ENCODE data around the gene PPIL6. TPM values are rescaled to one million over a fixed set of nuclear protein-coding genes. Genes with fewer than 3 reads are reported as not detected.

Gene PPIL6
- total RNA-seq, 1 experiment from 2014 or later = 0.61 TPM

DNA sequence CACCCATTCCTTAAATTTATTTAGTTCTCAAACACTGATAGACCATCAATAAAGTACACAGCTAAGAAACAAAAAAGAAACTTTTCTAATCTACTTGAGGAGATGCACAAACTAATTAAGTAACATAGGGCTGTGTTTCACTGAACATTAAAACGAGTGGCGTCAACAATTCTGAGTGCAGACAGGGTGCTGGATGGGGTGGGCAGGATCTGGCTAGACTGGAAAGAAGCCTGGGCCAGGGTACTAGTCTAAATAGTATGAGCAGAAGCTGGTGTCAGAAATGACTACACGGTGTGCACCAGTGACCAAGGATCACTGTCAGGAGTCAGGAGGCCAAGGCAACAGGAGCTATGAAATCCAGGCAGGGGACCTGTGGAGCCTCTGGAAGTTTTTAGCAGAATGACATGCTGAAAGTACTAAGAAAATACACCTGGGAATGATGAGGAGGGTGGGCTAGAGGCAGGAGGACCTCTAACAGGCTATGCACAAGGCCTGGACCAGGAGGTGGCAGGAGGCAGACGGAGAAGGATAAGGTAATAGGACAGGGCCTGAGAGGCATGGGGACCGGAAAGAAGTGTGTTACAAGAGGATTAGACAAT lies 29.3 kb upstream of the PPIL6 start:
- Mint-ChIP-seq H3K27ac (peak overlapping the region; percentile 17; the same call in 1 of the 2 replicates), H3K27me3 (ENCODE audit: low read depth) (no peaks in the 10 kb centered on the region), H3K4me1 (peaks cover 7% of the 10 kb centered on the region), H3K36me3 (peaks cover 93% of the 10 kb centered on the region), H3K4me3 (no peak overlapping the region), H3K9me3 (no peaks in the 10 kb centered on the region)
- CTCF ChIA-PET = interaction anchor here (1.4 kb wide), 1 partner anchor 11 kb away, joined by 5 read pairs; no protein-coding TSS in a partner anchor
- POLR2A ChIA-PET = interaction anchor here (1.2 kb wide), 1 partner anchor 15 kb away, joined by 4 read pairs; no protein-coding TSS in a partner anchor
- ATAC-seq (no peak), DNase-seq (ENCODE audit: low spot score) (no peak)
- TF ChIP-seq USF1 (CRISPR knock-in tag; IDR thresholded peaks at IDR 0.05) (no peak), GTF2I (CRISPR knock-in tag; conservative IDR thresholded peaks at IDR 0.05) (no peak)
- TF ChIP-seq, protein P1, sequence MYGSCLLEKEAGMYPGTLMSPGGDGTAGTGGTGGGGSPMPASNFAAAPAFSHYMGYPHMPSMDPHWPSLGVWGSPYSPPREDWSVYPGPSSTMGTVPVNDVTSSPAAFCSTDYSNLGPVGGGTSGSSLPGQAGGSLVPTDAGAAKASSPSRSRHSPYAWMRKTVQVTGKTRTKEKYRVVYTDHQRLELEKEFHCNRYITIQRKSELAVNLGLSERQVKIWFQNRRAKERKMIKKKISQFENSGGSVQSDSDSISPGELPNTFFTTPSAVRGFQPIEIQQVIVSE (CRISPR knock-in tag; IDR thresholded peaks at IDR 0.05; ENCODE audit: borderline replicate concordance) = no peak

DNA sequence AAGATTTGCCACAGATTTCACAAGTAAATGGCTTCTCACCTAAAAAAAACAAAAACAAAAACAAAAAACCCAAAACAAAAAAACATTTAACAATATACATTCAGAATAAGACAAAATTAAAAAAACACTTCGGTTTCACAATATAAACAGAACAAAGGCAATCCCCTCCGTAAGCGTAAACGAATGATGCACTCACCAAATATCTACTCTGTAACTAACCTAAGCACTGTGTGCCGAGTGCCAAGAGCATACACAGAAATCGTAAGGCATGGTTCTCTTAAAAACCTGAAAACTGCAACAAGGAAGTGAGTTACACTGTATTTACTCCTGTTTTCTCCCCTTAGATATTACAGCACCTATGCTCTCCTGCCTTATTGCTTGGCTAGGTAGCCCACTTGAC lies 27.3 kb upstream of the PPIL6 start:
- no peak for DNase-seq (ENCODE audit: low spot score)
- Mint-ChIP-seq H3K36me3 (peaks cover 92% of the 10 kb centered on the region), H3K27ac (no peak overlapping the region), H3K9me3 (no peaks in the 10 kb centered on the region), H3K4me1 (peaks cover 7% of the 10 kb centered on the region), H3K4me3 (no peak overlapping the region), H3K27me3 (ENCODE audit: low read depth) (no peaks in the 10 kb centered on the region)
- ATAC-seq = no peak
- ChIA-PET CTCF (no interaction called here), POLR2A (no interaction called here)
- TF ChIP-seq MLX (CRISPR knock-in tag; IDR thresholded peaks at IDR 0.05) = no peak
- TF ChIP-seq CREB1 (CRISPR knock-in tag; IDR thresholded peaks at IDR 0.05) = no peak
- TF ChIP-seq FOXP1 (CRISPR knock-in tag; IDR thresholded peaks at IDR 0.05; ENCODE audit: borderline replicate concordance) = no peak
- no peak for TF ChIP-seq HMGA2 (CRISPR knock-in tag; IDR thresholded peaks at IDR 0.05)
- TF ChIP-seq FOXP4 (CRISPR knock-in tag; IDR thresholded peaks at IDR 0.05) = no peak
- TF ChIP-seq SMAD3 (CRISPR knock-in tag; IDR thresholded peaks at IDR 0.05; ENCODE audit: borderline replicate concordance) = no peak
- TF ChIP-seq EMX1 (CRISPR knock-in tag; IDR thresholded peaks at IDR 0.05) = no peak
- TF ChIP-seq, protein P2, sequence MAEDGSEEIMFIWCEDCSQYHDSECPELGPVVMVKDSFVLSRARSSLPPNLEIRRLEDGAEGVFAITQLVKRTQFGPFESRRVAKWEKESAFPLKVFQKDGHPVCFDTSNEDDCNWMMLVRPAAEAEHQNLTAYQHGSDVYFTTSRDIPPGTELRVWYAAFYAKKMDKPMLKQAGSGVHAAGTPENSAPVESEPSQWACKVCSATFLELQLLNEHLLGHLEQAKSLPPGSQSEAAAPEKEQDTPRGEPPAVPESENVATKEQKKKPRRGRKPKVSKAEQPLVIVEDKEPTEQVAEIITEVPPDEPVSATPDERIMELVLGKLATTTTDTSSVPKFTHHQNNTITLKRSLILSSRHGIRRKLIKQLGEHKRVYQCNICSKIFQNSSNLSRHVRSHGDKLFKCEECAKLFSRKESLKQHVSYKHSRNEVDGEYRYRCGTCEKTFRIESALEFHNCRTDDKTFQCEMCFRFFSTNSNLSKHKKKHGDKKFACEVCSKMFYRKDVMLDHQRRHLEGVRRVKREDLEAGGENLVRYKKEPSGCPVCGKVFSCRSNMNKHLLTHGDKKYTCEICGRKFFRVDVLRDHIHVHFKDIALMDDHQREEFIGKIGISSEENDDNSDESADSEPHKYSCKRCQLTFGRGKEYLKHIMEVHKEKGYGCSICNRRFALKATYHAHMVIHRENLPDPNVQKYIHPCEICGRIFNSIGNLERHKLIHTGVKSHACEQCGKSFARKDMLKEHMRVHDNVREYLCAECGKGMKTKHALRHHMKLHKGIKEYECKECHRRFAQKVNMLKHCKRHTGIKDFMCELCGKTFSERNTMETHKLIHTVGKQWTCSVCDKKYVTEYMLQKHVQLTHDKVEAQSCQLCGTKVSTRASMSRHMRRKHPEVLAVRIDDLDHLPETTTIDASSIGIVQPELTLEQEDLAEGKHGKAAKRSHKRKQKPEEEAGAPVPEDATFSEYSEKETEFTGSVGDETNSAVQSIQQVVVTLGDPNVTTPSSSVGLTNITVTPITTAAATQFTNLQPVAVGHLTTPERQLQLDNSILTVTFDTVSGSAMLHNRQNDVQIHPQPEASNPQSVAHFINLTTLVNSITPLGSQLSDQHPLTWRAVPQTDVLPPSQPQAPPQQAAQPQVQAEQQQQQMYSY (CRISPR knock-in tag; IDR thresholded peaks at IDR 0.05) = no peak
- TF ChIP-seq ZNF416 (CRISPR knock-in tag; IDR thresholded peaks at IDR 0.05) = no peak
- no peak for TF ChIP-seq ZNF232 (CRISPR knock-in tag; IDR thresholded peaks at IDR 0.05)
- TF ChIP-seq, protein P3, sequence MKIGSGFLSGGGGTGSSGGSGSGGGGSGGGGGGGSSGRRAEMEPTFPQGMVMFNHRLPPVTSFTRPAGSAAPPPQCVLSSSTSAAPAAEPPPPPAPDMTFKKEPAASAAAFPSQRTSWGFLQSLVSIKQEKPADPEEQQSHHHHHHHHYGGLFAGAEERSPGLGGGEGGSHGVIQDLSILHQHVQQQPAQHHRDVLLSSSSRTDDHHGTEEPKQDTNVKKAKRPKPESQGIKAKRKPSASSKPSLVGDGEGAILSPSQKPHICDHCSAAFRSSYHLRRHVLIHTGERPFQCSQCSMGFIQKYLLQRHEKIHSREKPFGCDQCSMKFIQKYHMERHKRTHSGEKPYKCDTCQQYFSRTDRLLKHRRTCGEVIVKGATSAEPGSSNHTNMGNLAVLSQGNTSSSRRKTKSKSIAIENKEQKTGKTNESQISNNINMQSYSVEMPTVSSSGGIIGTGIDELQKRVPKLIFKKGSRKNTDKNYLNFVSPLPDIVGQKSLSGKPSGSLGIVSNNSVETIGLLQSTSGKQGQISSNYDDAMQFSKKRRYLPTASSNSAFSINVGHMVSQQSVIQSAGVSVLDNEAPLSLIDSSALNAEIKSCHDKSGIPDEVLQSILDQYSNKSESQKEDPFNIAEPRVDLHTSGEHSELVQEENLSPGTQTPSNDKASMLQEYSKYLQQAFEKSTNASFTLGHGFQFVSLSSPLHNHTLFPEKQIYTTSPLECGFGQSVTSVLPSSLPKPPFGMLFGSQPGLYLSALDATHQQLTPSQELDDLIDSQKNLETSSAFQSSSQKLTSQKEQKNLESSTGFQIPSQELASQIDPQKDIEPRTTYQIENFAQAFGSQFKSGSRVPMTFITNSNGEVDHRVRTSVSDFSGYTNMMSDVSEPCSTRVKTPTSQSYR (CRISPR knock-in tag; IDR thresholded peaks at IDR 0.05) = no peak
- no peak for TF ChIP-seq JAZF1 (CRISPR knock-in tag; IDR thresholded peaks at IDR 0.05)
- no peak for TF ChIP-seq GABPB1 (CRISPR knock-in tag; IDR thresholded peaks at IDR 0.05)
- no peak for TF ChIP-seq ELF4 (CRISPR knock-in tag; IDR thresholded peaks at IDR 0.05; ENCODE audit: low read depth)
- no peak for TF ChIP-seq ATF6 (CRISPR knock-in tag; IDR thresholded peaks at IDR 0.05)
- TF ChIP-seq TP53 (CRISPR knock-in tag; IDR thresholded peaks at IDR 0.05) = no peak
- TF ChIP-seq NFE2L1 (CRISPR knock-in tag; IDR thresholded peaks at IDR 0.05) = no peak
- TF ChIP-seq, protein P4, sequence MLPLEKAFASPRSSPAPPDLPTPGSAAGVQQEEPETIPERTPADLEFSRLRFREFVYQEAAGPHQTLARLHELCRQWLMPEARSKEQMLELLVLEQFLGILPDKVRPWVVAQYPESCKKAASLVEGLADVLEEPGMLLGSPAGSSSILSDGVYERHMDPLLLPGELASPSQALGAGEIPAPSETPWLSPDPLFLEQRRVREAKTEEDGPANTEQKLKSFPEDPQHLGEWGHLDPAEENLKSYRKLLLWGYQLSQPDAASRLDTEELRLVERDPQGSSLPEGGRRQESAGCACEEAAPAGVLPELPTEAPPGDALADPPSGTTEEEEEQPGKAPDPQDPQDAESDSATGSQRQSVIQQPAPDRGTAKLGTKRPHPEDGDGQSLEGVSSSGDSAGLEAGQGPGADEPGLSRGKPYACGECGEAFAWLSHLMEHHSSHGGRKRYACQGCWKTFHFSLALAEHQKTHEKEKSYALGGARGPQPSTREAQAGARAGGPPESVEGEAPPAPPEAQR (CRISPR knock-in tag; IDR thresholded peaks at IDR 0.05) = no peak
